Fibroblast of the aortic adventitia (primary cell): ENCODE measurements around the gene XYLB. TPM values are rescaled to one million over a fixed set of nuclear protein-coding genes. Genes with fewer than 3 reads are reported as not detected.
"Not testable (repeated sequence)": the region's sequence is repeated elsewhere in the genome, so short reads cannot be mapped to it uniquely, and the experiment has no call there.

Experiments used
- DNase-seq: peaks from one replicate; pipeline ENCODE4 v3.0.0-alpha.2; 2010; ENCODE audit warnings: low read depth
- H3K4me3 ChIP-seq: 2 replicates; pipeline ENCODE4 v1.5.1; 2011; ENCODE audit warnings: low read depth, mild to moderate bottlenecking, control low read depth, low read length, moderate library complexity
- total RNA-seq: library from RNA; depleted of rRNA; stranded (reverse); fragments of >200 nt; gene quantifications from 2 replicates; pipeline ENCODE4 v1.2.3, GENCODE V29; 2012; ENCODE audit warnings: low replicate concordance
- TF ChIP-seq, protein P1 (sequence below): IDR thresholded peaks from 2 replicates; pipeline ENCODE4 v1.5.1; 2011; ENCODE audit warnings: mild to moderate bottlenecking, low read length, control low read depth, inconsistent platforms; ENCODE audit not compliant: insufficient read depth

XYLB gene
- total RNA-seq, 1 donor, result 12.2 TPM

DNA sequence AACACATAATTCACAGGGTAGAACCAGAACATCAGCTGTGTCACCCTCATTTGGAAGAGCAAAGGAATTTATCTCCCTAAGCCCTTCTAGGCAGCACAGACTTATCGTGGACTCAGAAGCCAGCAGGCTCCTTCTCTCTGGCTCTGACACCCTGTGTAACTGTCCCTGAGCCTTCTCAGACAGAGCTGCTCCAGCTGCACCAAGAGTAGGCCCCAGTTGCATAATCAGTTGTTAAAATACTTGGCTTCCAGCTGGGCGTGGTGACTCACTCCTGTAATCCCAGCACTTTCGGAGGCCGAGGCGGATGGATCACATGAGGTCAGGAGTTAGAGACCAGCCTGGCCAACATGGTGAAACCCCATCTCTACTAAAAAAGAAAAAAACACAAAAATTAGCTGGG, 57.7 kb downstream of the XYLB start:
- DNase-seq, result peak; percentile 37
- H3K4me3 ChIP-seq, result no peak overlapping the region
- TF ChIP-seq, protein P1, sequence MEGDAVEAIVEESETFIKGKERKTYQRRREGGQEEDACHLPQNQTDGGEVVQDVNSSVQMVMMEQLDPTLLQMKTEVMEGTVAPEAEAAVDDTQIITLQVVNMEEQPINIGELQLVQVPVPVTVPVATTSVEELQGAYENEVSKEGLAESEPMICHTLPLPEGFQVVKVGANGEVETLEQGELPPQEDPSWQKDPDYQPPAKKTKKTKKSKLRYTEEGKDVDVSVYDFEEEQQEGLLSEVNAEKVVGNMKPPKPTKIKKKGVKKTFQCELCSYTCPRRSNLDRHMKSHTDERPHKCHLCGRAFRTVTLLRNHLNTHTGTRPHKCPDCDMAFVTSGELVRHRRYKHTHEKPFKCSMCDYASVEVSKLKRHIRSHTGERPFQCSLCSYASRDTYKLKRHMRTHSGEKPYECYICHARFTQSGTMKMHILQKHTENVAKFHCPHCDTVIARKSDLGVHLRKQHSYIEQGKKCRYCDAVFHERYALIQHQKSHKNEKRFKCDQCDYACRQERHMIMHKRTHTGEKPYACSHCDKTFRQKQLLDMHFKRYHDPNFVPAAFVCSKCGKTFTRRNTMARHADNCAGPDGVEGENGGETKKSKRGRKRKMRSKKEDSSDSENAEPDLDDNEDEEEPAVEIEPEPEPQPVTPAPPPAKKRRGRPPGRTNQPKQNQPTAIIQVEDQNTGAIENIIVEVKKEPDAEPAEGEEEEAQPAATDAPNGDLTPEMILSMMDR, result no peak

DNA sequence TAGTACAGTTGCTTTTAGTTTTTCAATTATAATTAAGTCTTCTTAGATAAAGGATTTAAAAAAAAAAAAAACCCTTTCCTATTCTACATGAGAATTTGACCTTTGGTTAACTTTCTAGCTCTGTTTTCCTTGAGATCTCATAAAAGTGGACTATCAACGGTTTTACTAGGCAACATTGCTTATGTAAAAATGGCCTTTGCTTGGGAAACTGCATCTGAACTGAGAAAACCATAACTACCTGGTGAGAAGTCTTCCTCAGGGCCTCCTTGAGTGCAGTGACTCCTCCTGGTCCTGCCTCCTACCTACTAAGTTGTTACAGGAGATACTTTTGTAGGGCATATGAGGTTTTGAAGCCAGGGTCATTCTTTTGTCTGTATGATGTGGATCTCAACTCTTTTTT, 65.0 kb downstream of the XYLB start:
- no peak for DNase-seq
- TF ChIP-seq, protein P1, result no peak
- no peak overlapping the region for H3K4me3 ChIP-seq

GRCh38 chr3:38420758-38421157, 74.2 kb downstream of the XYLB start:
- not testable (repeated sequence) for H3K4me3 ChIP-seq, DNase-seq

GRCh38 chr3:38421679-38422336, 75.2 kb downstream of the XYLB start:
- DNase-seq, result no peak
- TF ChIP-seq, protein P1, result no peak
- no peak overlapping the region for H3K4me3 ChIP-seq

- not testable (repeated sequence) for DNase-seq, H3K4me3 ChIP-seq
Measured at GRCh38 chr3:38426798-38427426, 80.3 kb downstream of the XYLB start.

GRCh38 chr3:38432871-38433658, 86.5 kb downstream of the XYLB start:
- H3K4me3 ChIP-seq, DNase-seq: not testable (repeated sequence)

GRCh38 chr3:38433661-38434060, 87.1 kb downstream of the XYLB start:
- not testable (repeated sequence) for DNase-seq, H3K4me3 ChIP-seq

DNA sequence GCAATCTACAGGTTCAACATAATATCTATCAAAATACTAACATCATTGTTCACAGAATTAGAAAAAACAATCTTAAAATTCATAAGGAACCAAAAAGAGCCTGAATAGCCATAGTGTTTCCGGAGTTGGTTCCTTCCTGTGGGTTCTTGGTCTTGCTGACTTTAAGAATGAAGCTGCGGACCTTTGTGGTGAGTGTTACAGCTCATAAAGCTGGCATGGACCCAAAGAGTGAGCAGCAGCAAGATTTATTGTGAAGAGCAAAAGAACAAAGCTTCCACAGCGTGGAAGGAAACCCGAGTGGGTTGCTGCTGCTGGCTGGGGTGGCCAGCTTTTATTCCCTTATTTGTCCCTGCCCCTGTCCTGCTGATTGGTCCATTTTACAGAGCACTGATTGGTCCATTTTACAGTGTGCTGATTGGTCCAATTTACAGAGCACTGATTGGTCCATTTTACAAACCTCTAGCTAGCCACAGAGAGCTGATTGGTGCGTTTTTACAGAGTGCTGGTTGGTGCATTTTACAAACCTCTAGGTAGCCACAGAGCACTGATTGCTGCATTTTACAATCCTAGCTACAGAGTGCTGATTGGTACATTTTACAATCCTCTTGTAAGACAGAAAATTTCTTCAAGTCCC, 92.0 kb downstream of the XYLB start:
- not testable (repeated sequence) for H3K4me3 ChIP-seq, DNase-seq

GRCh38 chr3:38443205-38443604, 96.6 kb downstream of the XYLB start:
- H3K4me3 ChIP-seq, DNase-seq: not testable (repeated sequence)
